ENCODE data around the gene MARK2.
A peak's percentile ranks its signal among the peaks of the same experiment; 100 is the strongest.

Gene MARK2

GRCh38 chr11:63831326-63831725 is 7.6 kb upstream of the MARK2 start:
- H3K27me3 ChIP-seq (ENCODE audit: control insufficient read depth, insufficient read depth, low read length), result no peaks in the 10 kb centered on the region
- H3K4me3 ChIP-seq (ENCODE audit: low read depth, low read length), result no peak overlapping the region
- peaks cover 7% of the 10 kb centered on the region for H3K4me1 ChIP-seq (ENCODE audit: control insufficient read depth, insufficient read depth, low read length)
- no peaks in the 10 kb centered on the region for H3K9me3 ChIP-seq (ENCODE audit: control insufficient read depth, insufficient read depth, low read length)
- no peak overlapping the region for H3K9ac ChIP-seq (ENCODE audit: low read depth, low read length)
- no peak overlapping the region for H3K27ac ChIP-seq (ENCODE audit: low read depth, low read length)
- peaks cover 9% of the 10 kb centered on the region for H3K36me3 ChIP-seq (ENCODE audit: control insufficient read depth, insufficient read depth, low read length)

- peaks cover 7% of the 10 kb centered on the region for H3K4me1 ChIP-seq (ENCODE audit: control insufficient read depth, insufficient read depth, low read length)
- no peak overlapping the region for H3K9ac ChIP-seq (ENCODE audit: low read depth, low read length)
- H3K27me3 ChIP-seq (ENCODE audit: control insufficient read depth, insufficient read depth, low read length), result no peaks in the 10 kb centered on the region
- no peaks in the 10 kb centered on the region; the same call in 1 of the 2 replicates for H3K36me3 ChIP-seq (ENCODE audit: control insufficient read depth, insufficient read depth, low read length)
- H3K27ac ChIP-seq (ENCODE audit: low read depth, low read length), result no peak overlapping the region
- no peaks in the 10 kb centered on the region for H3K9me3 ChIP-seq (ENCODE audit: control insufficient read depth, insufficient read depth, low read length)
- no peak overlapping the region for H3K4me3 ChIP-seq (ENCODE audit: low read depth, low read length)
Measured at GRCh38 chr11:63832336-63832735, 6.6 kb upstream of the MARK2 start.

- no peak overlapping the region for H3K27ac ChIP-seq (ENCODE audit: low read depth, low read length)
- H3K9me3 ChIP-seq (ENCODE audit: control insufficient read depth, insufficient read depth, low read length), result no peaks in the 10 kb centered on the region
- H3K9ac ChIP-seq (ENCODE audit: low read depth, low read length), result no peak overlapping the region
- no peaks in the 10 kb centered on the region for H3K27me3 ChIP-seq (ENCODE audit: control insufficient read depth, insufficient read depth, low read length)
- H3K36me3 ChIP-seq (ENCODE audit: control insufficient read depth, insufficient read depth, low read length), result no peaks in the 10 kb centered on the region
- H3K4me3 ChIP-seq (ENCODE audit: low read depth, low read length), result no peak overlapping the region
- peaks cover 14% of the 10 kb centered on the region for H3K4me1 ChIP-seq (ENCODE audit: control insufficient read depth, insufficient read depth, low read length)
Measured at GRCh38 chr11:63833048-63833447, 5.9 kb upstream of the MARK2 start.

GRCh38 chr11:63834535-63835157 is 4.3 kb upstream of the MARK2 start:
- no peaks in the 10 kb centered on the region for H3K9me3 ChIP-seq (ENCODE audit: control insufficient read depth, insufficient read depth, low read length)
- H3K27me3 ChIP-seq (ENCODE audit: control insufficient read depth, insufficient read depth, low read length), result no peaks in the 10 kb centered on the region
- peaks cover 18% of the 10 kb centered on the region for H3K4me1 ChIP-seq (ENCODE audit: control insufficient read depth, insufficient read depth, low read length)
- no peak overlapping the region for H3K4me3 ChIP-seq (ENCODE audit: low read depth, low read length)
- H3K36me3 ChIP-seq (ENCODE audit: control insufficient read depth, insufficient read depth, low read length), result no peaks in the 10 kb centered on the region
- H3K9ac ChIP-seq (ENCODE audit: low read depth, low read length), result no peak overlapping the region
- no peak overlapping the region for H3K27ac ChIP-seq (ENCODE audit: low read depth, low read length)

GRCh38 chr11:63835158-63835545 is 3.8 kb upstream of the MARK2 start:
- Histone ChIP-seq H3K4me1 (ENCODE audit: control insufficient read depth, insufficient read depth, low read length) (peaks cover 18% of the 10 kb centered on the region), H3K9me3 (ENCODE audit: control insufficient read depth, insufficient read depth, low read length) (no peaks in the 10 kb centered on the region), H3K4me3 (ENCODE audit: low read depth, low read length) (no peak overlapping the region), H3K9ac (ENCODE audit: low read depth, low read length) (no peak overlapping the region), H3K27me3 (ENCODE audit: control insufficient read depth, insufficient read depth, low read length) (no peaks in the 10 kb centered on the region), H3K36me3 (ENCODE audit: control insufficient read depth, insufficient read depth, low read length) (no peaks in the 10 kb centered on the region), H3K27ac (ENCODE audit: low read depth, low read length) (no peak overlapping the region)

GRCh38 chr11:63837027-63837688 is 1.8 kb upstream of the MARK2 start:
- Histone ChIP-seq H3K36me3 (ENCODE audit: control insufficient read depth, insufficient read depth, low read length) (no peaks in the 10 kb centered on the region), H3K9me3 (ENCODE audit: control insufficient read depth, insufficient read depth, low read length) (no peaks in the 10 kb centered on the region), H3K4me1 (ENCODE audit: control insufficient read depth, insufficient read depth, low read length) (peaks cover 31% of the 10 kb centered on the region), H3K4me3 (ENCODE audit: low read depth, low read length) (no peak overlapping the region), H3K9ac (ENCODE audit: low read depth, low read length) (no peak overlapping the region), H3K27ac (ENCODE audit: low read depth, low read length) (no peak overlapping the region), H3K27me3 (ENCODE audit: control insufficient read depth, insufficient read depth, low read length) (no peaks in the 10 kb centered on the region)

- H3K27ac ChIP-seq (ENCODE audit: low read depth, low read length), result no peak overlapping the region
- no peaks in the 10 kb centered on the region for H3K9me3 ChIP-seq (ENCODE audit: control insufficient read depth, insufficient read depth, low read length)
- no peak overlapping the region for H3K4me3 ChIP-seq (ENCODE audit: low read depth, low read length)
- no peaks in the 10 kb centered on the region for H3K36me3 ChIP-seq (ENCODE audit: control insufficient read depth, insufficient read depth, low read length)
- no peaks in the 10 kb centered on the region for H3K27me3 ChIP-seq (ENCODE audit: control insufficient read depth, insufficient read depth, low read length)
- H3K4me1 ChIP-seq (ENCODE audit: control insufficient read depth, insufficient read depth, low read length), result peaks cover 37% of the 10 kb centered on the region
- no peak overlapping the region for H3K9ac ChIP-seq (ENCODE audit: low read depth, low read length)
Measured at GRCh38 chr11:63837739-63838138, 1.2 kb upstream of the MARK2 start.

GRCh38 chr11:63838150-63838677 is 696 bp upstream of the MARK2 start:
- Histone ChIP-seq H3K4me3 (ENCODE audit: low read depth, low read length) (peak overlapping the region; percentile 48), H3K4me1 (ENCODE audit: control insufficient read depth, insufficient read depth, low read length) (peaks cover 42% of the 10 kb centered on the region), H3K27ac (ENCODE audit: low read depth, low read length) (peak overlapping the region; percentile 37), H3K9ac (ENCODE audit: low read depth, low read length) (peak overlapping the region; percentile 46), H3K9me3 (ENCODE audit: control insufficient read depth, insufficient read depth, low read length) (no peaks in the 10 kb centered on the region), H3K36me3 (ENCODE audit: control insufficient read depth, insufficient read depth, low read length) (0 out of 2 replicates have a peak, but pooled peaks cover 3% of the 10 kb centered on the region), H3K27me3 (ENCODE audit: control insufficient read depth, insufficient read depth, low read length) (no peaks in the 10 kb centered on the region)

- peaks cover 9% of the 10 kb centered on the region; the same call in 1 of the 2 replicates for H3K36me3 ChIP-seq (ENCODE audit: control insufficient read depth, insufficient read depth, low read length)
- H3K4me3 ChIP-seq (ENCODE audit: low read depth, low read length), result peak overlapping the region; percentile 92
- no peaks in the 10 kb centered on the region for H3K9me3 ChIP-seq (ENCODE audit: control insufficient read depth, insufficient read depth, low read length)
- H3K4me1 ChIP-seq (ENCODE audit: control insufficient read depth, insufficient read depth, low read length), result peaks cover 55% of the 10 kb centered on the region
- peak overlapping the region; percentile 82 for H3K27ac ChIP-seq (ENCODE audit: low read depth, low read length)
- H3K9ac ChIP-seq (ENCODE audit: low read depth, low read length), result peak overlapping the region; percentile 81
- H3K27me3 ChIP-seq (ENCODE audit: control insufficient read depth, insufficient read depth, low read length), result no peaks in the 10 kb centered on the region
Measured at GRCh38 chr11:63839508-63840355, 822 bp downstream of the MARK2 start.

GRCh38 chr11:63840356-63841060 is 1.6 kb downstream of the MARK2 start:
- Histone ChIP-seq H3K27ac (ENCODE audit: low read depth, low read length) (no peak overlapping the region), H3K4me3 (ENCODE audit: low read depth, low read length) (peak overlapping the region; percentile 92), H3K27me3 (ENCODE audit: control insufficient read depth, insufficient read depth, low read length) (no peaks in the 10 kb centered on the region), H3K36me3 (ENCODE audit: control insufficient read depth, insufficient read depth, low read length) (peaks cover 9% of the 10 kb centered on the region; the same call in 1 of the 2 replicates), H3K9me3 (ENCODE audit: control insufficient read depth, insufficient read depth, low read length) (no peaks in the 10 kb centered on the region), H3K9ac (ENCODE audit: low read depth, low read length) (no peak overlapping the region), H3K4me1 (ENCODE audit: control insufficient read depth, insufficient read depth, low read length) (peaks cover 62% of the 10 kb centered on the region)
